HepG2 (cell line): ENCODE results near the gene THOC3. TPM values are rescaled to one million over a fixed set of nuclear protein-coding genes. Genes with fewer than 3 reads are reported as not detected.
"Not testable (repeated sequence)": the region's sequence is repeated elsewhere in the genome, so short reads cannot be mapped to it uniquely, and the experiment has no call there.

Experiments
- ATAC-seq: fragments of 200-7000 bp; cut with Tn5 transposase; 3 replicates; pipeline ENCODE4 v1.9.1; 2020; ENCODE audit warnings: mild to moderate bottlenecking, moderate library complexity
- BruUV-seq: library from RNA; stranded (reverse); fragments of 400-500 nt; replicated peaks from 2 replicates; lab custom pipeline; 2021; lab: Mats Ljungman, UMichigan
- CTCF ChIA-PET: fragments of 300-600 bp; formaldehyde crosslinking; extraction: SDS; loops from one replicate; lab custom pipeline; 2021; ENCODE audit warnings: low total read pairs, inconsistent platforms, low intra/inter-chr PET ratio; lab: Yijun Ruan, JAX
- POLR2A ChIA-PET: fragments of 350-600 bp; sonication (Branson Sonifier 250); formaldehyde crosslinking; loops from one replicate; lab custom pipeline; 2020; ENCODE audit warnings: antibody characterized with exemption, inconsistent platforms; lab: Yijun Ruan, JAX
- DNase-seq: peaks from one replicate; pipeline ENCODE4 v3.0.0-alpha.2; 2015; ENCODE audit warnings: low spot score
- FAIRE-seq: peaks from 3 replicates; lab custom pipeline; 2011; peaks lifted over from hg19 to GRCh38; lab: Jason Lieb, UNC
- H2AFZ ChIP-seq: one replicate; pipeline ENCODE4 v1.6.1; 2011; ENCODE audit warnings: low read length, inconsistent platforms
- H3K27ac ChIP-seq: fragments of 300-600 bp; 3 replicates; pipeline ENCODE4 v1.8.0; 2011; ENCODE audit warnings: mixed run types, mild to moderate bottlenecking, mixed read lengths, low read length, inconsistent platforms; ENCODE audit not compliant: insufficient read depth; ENCODE audit errors: extremely low read length
- H3K27me3 ChIP-seq, 2 experiments: fragments of 200-600 bp in 1 of 2; 2 replicates in 1 of 2; 3 replicates in 1 of 2; pipeline versions ENCODE4 v1.6.0 to v1.8.0; 2011; ENCODE audit warnings: low read length in 2 of 2, mild to moderate bottlenecking in 2 of 2, moderate library complexity in 2 of 2, inconsistent platforms in 1 of 2; ENCODE audit not compliant: insufficient read depth in 2 of 2, control insufficient read depth in 1 of 2
- H3K36me3 ChIP-seq, 2 experiments: fragments of 200-600 bp in 1 of 2; replicated peaks in 1 of 2; 2 replicates in 1 of 2; 3 replicates in 1 of 2; pipeline versions ENCODE4 v1.5.1 to v1.8.0; 2011; ENCODE audit warnings: low read length in 2 of 2, inconsistent platforms in 1 of 2; ENCODE audit not compliant: insufficient read depth in 2 of 2, control insufficient read depth in 1 of 2
- H3K4me1 ChIP-seq: 2 replicates; pipeline ENCODE4 v1.5.1; 2012; ENCODE audit warnings: low read length, inconsistent platforms; ENCODE audit not compliant: insufficient read depth
- H3K4me2 ChIP-seq: 2 replicates; pipeline ENCODE4 v1.6.0; 2011; ENCODE audit warnings: low read depth, low read length, inconsistent platforms
- H3K4me3 ChIP-seq, 3 experiments: fragments of 200-600 bp in 1 of 3; sonication (generic), shearing (Covaris generic) in 1 of 3; replicated peaks in 1 of 3; 2 replicates each; pipeline ENCODE4 v1.5.1; 2011 to 2016; ENCODE audit warnings: low read length in 3 of 3, inconsistent platforms in 2 of 3, low read depth in 2 of 3, mild to moderate bottlenecking in 2 of 3, control low read depth in 1 of 3, mixed read lengths in 1 of 3; ENCODE audit not compliant: insufficient read depth in 1 of 3
- H3K79me2 ChIP-seq: one replicate; pipeline ENCODE4 v1.6.1; 2011; ENCODE audit warnings: low read length, inconsistent platforms; ENCODE audit not compliant: insufficient read depth
- H3K9ac ChIP-seq: 2 replicates; pipeline ENCODE4 v1.6.0; 2011; ENCODE audit warnings: mild to moderate bottlenecking, low read depth, low read length, inconsistent platforms; ENCODE audit not compliant: insufficient read depth
- H3K9me3 ChIP-seq: 2 replicates; pipeline ENCODE4 v1.5.1; 2012; ENCODE audit warnings: mild to moderate bottlenecking, low read length
- H4K20me1 ChIP-seq: 2 replicates; pipeline ENCODE4 v1.6.0; 2011; ENCODE audit warnings: inconsistent platforms, mild to moderate bottlenecking, low read length, moderate library complexity; ENCODE audit not compliant: insufficient read depth
- ARID5B ChIP-seq: IDR thresholded peaks from 2 replicates; pipeline ENCODE4 v1.4.0; 2020; ENCODE audit warnings: mild to moderate bottlenecking, missing genetic modification reagents
- GATAD1 ChIP-seq: IDR thresholded peaks from 2 replicates; pipeline ENCODE4 v1.6.1; 2016; ENCODE audit warnings: missing genetic modification reagents, missing compliant biosample characterization
- KMT2A ChIP-seq: sonication (generic); formaldehyde crosslinking; IDR thresholded peaks from 2 replicates; pipeline ENCODE4 v1.4.0; 2020; ENCODE audit warnings: missing genetic modification reagents
- KMT2B ChIP-seq: IDR thresholded peaks from 2 replicates; pipeline ENCODE4 v1.6.1; 2016; ENCODE audit warnings: missing genetic modification reagents, missing compliant biosample characterization
- TFDP1 ChIP-seq: IDR thresholded peaks from 2 replicates; pipeline ENCODE4 v1.6.1; 2016; ENCODE audit warnings: missing compliant biosample characterization, missing genetic modification reagents, borderline replicate concordance
- ZNF652 ChIP-seq: IDR thresholded peaks from 2 replicates; pipeline ENCODE4 v1.6.1; 2016; ENCODE audit warnings: low read depth, borderline replicate concordance
- WGBS: methylation state at CpG from one replicate; pipeline ENCODE4 v1.1.6; 2017; ENCODE audit warnings: low lambda C conversion rate; 5-methylcytosine and 5-hydroxymethylcytosine counted together
- in situ Hi-C: cut with HindIII; loops from 2 replicates; pipeline ENCODE4 v1.10.0; 2017; ENCODE audit warnings: low pct_unique_long_range_greater_than_20kb; ENCODE audit not compliant: extremely low pct_ligation_motif_present
- intact Hi-C: fragments of 100-400 bp; cut with micrococcal nuclease; formaldehyde crosslinking; loops from one replicate; pipeline ENCODE4 v1.10.0; 2022; ENCODE audit not compliant: unreplicated experiment
- polyA plus RNA-seq, 8 experiments: library from polyadenylated mRNA; depleted of rRNA in 3 of 8; stranded (reverse) in 7 of 8; unstranded in 1 of 8; fragments of >200 nt; fragmentation: Illumina TruSeq in 4 of 8; extraction: Trizol in 4 of 8; gene quantifications; 2 replicates each; pipeline versions ENCODE4 v1.2.1 to v1.2.3, GENCODE V29; 2011 to 2016; ENCODE audit warnings: low read depth in 4 of 8, missing spikeins in 1 of 8, mixed read lengths in 1 of 8; ENCODE audit not compliant: insufficient read depth in 1 of 8
- total RNA-seq, 5 experiments: library from RNA; depleted of rRNA; stranded (reverse); fragments of >200 nt; fragmentation: Illumina TruSeq; extraction: Trizol; gene quantifications; 2 replicates each; pipeline ENCODE4 v1.2.3, GENCODE V29; 2016; ENCODE audit warnings: low read depth in 1 of 5

The THOC3 gene
- total and polyA plus RNA-seq, 2 of the 13 experiments (the other 11 are each of a cell fraction or from before 2014, with no cell fraction given), result 86.7 to 95.1 TPM

- TF ChIP-seq ZNF652 (CRISPR knock-in tag), result peak; percentile 77; the same call in 1 of the 2 replicates
- TF ChIP-seq KMT2B (CRISPR knock-in tag), result peak; percentile 49; the same call in 1 of the 2 replicates
- peak; percentile 22; the same call in 1 of the 2 replicates for TF ChIP-seq ARID5B (CRISPR knock-in tag)
- peak; percentile 86 for TF ChIP-seq GATAD1 (CRISPR knock-in tag)
- peak; percentile 82; the same call in 1 of the 2 replicates for TF ChIP-seq TFDP1 (CRISPR knock-in tag)
- TF ChIP-seq KMT2A (CRISPR knock-in tag), result peak; percentile 76
These were observed at the start of gene THOC3 (continued) for GRCh38 chr5:175967471-175968372.

GRCh38 chr5:176017324-176017723 is 49.2 kb upstream of the THOC3 start:
- BruUV-seq, H3K4me1 ChIP-seq, in situ Hi-C loops, H3K79me2 ChIP-seq, H3K36me3 ChIP-seq, DNase-seq, CTCF ChIA-PET, FAIRE-seq, H3K9ac ChIP-seq, intact Hi-C loops, ATAC-seq, H3K27me3 ChIP-seq, H3K4me2 ChIP-seq, H4K20me1 ChIP-seq, H2AFZ ChIP-seq, H3K9me3 ChIP-seq, POLR2A ChIA-PET, H3K4me3 ChIP-seq, H3K27ac ChIP-seq: not testable (repeated sequence)
- WGBS, result no CpG with 5 or more reads among the region's 4 CpGs

GRCh38 chr5:176014360-176014759 is 46.2 kb upstream of the THOC3 start:
- H3K4me2 ChIP-seq, DNase-seq, in situ Hi-C loops, ATAC-seq, intact Hi-C loops, H4K20me1 ChIP-seq, BruUV-seq, POLR2A ChIA-PET, H3K4me1 ChIP-seq, H3K27me3 ChIP-seq, H3K9me3 ChIP-seq, H3K36me3 ChIP-seq, H3K4me3 ChIP-seq, H3K27ac ChIP-seq, CTCF ChIA-PET, H3K79me2 ChIP-seq, FAIRE-seq, H3K9ac ChIP-seq, H2AFZ ChIP-seq: not testable (repeated sequence)
- WGBS, result 45% methylated on average over 5 of the region's 6 CpGs
